Mucosa of stomach (tissue), 1 donor: Measurements from ENCODE around the gene UBE2I.

Experiments used
- H3K27me3 ChIP-seq: one replicate; pipeline ENCODE4 v1.7.0; 2013; ENCODE audit warnings: mild to moderate bottlenecking, low read length; ENCODE audit not compliant: control insufficient read depth, insufficient read depth
- H3K36me3 ChIP-seq: one replicate; pipeline ENCODE4 v1.7.0; 2013; ENCODE audit warnings: low read length; ENCODE audit not compliant: control insufficient read depth, insufficient read depth
- H3K4me1 ChIP-seq: one replicate; pipeline ENCODE4 v1.7.0; 2013; ENCODE audit warnings: mild to moderate bottlenecking, low read length; ENCODE audit not compliant: control insufficient read depth, insufficient read depth
- H3K4me3 ChIP-seq: one replicate; pipeline ENCODE4 v1.7.0; 2013; ENCODE audit warnings: low read length
- H3K9ac ChIP-seq: one replicate; pipeline ENCODE4 v1.7.0; 2013; ENCODE audit warnings: mild to moderate bottlenecking, low read length, moderate library complexity
- H3K9me3 ChIP-seq: one replicate; pipeline ENCODE4 v1.7.0; 2013; ENCODE audit warnings: mild to moderate bottlenecking, low read length, moderate library complexity; ENCODE audit not compliant: control insufficient read depth
- donor health status: Pancreatic carcinoma.

The UBE2I gene

DNA sequence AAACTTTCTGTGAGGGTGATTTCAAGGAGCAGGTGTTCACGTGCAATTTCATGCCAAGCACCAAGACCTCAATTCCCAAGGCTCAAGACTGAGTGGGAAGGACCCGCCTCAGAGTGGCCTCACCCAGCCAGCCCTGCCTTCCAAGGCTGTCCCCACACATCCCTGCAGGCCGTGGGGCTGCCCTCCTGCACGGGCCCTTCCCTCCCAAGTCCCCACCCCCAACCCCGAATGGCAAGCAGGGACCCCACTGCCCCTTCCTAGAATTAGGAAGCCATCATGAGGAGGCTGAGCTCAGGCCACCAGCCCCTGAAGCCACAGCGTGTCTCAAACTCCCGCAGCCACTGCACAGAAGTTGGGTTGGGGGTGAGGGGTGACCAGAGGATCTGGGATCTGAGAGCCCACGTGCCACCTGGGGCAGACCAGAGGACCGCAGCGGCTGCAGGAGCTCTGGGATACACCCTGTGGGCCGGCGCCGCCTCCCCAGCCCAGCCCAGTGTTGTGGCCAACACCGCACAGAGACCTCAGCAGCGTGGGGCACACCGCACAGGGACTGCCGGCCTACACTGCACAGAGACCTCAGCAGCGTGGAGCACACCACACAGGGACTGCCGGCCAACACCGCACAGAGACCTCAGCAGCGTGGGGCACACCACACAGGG is 63.0 kb downstream of the UBE2I start:
- Histone ChIP-seq H3K4me1 (no peaks in the 10 kb centered on the region), H3K27me3 (no peaks in the 10 kb centered on the region), H3K36me3 (no peaks in the 10 kb centered on the region), H3K4me3 (no peak overlapping the region), H3K9ac (no peak overlapping the region), H3K9me3 (no peaks in the 10 kb centered on the region)

DNA sequence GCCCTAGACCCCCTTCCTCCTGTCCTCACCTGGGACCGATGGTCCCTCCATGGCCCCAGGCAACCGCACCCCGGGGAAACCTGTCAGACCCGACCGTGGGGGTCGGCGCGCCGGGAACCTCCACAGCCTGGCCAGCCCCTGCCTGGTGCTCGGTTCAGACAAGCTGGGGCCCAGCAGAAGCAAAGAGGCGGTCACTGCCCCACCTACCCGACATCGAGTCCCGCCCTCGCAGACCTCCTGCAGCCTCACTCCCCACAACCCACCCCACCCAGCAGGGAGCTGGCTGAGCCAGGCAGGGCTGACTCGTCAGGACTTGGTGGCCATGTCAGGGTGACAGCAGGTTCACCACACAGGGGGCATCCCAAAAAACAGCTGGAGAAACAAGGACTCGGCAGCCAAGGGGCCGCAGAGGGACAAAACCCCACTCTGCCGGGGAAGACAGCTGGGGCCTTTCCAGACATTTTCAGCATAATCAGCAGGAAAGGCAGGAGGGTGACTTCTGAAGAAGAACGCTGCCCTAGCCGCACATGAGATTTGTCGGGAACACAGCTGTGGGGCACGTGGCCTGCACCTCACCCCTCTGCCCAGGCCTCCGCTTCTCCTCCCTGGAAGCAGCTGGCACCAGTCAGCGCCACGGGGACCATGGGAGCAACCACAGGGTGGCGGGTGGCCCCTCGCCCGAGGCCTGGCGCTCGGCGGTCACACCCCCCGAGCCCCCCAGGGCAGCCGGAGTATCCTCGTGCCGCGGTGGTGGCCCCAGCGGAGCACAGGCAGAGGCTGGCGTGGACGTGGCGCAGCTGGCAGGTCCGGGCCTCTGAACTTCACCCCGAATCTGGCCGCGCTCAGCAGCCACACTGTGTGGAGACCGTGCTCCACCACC is 65.2 kb downstream of the UBE2I start:
- Histone ChIP-seq H3K4me3 (no peak overlapping the region), H3K9me3 (no peaks in the 10 kb centered on the region), H3K36me3 (no peaks in the 10 kb centered on the region), H3K4me1 (peaks cover 11% of the 10 kb centered on the region), H3K9ac (no peak overlapping the region), H3K27me3 (no peaks in the 10 kb centered on the region)

DNA sequence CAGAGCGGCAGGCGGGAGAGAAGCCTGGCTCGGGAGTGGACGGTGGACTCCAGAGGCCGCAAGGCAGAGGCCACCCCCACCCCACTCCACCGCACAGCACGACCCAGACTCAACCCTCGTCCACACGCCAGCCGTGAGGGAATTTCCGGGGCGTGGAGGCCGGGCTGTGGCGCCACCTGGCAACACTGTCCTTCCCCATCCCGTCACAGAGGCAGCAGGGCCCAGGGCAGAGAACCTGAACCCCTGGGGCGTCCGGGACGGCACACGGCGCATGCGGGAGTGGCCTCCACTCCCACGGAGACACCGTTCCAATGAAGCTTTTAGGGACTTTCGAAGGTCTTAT is 65.8 kb downstream of the UBE2I start:
- no peaks in the 10 kb centered on the region for H3K36me3 ChIP-seq
- H3K9ac ChIP-seq, result no peak overlapping the region
- peaks cover 17% of the 10 kb centered on the region for H3K4me1 ChIP-seq
- no peaks in the 10 kb centered on the region for H3K27me3 ChIP-seq
- H3K4me3 ChIP-seq, result no peak overlapping the region
- no peaks in the 10 kb centered on the region for H3K9me3 ChIP-seq

DNA sequence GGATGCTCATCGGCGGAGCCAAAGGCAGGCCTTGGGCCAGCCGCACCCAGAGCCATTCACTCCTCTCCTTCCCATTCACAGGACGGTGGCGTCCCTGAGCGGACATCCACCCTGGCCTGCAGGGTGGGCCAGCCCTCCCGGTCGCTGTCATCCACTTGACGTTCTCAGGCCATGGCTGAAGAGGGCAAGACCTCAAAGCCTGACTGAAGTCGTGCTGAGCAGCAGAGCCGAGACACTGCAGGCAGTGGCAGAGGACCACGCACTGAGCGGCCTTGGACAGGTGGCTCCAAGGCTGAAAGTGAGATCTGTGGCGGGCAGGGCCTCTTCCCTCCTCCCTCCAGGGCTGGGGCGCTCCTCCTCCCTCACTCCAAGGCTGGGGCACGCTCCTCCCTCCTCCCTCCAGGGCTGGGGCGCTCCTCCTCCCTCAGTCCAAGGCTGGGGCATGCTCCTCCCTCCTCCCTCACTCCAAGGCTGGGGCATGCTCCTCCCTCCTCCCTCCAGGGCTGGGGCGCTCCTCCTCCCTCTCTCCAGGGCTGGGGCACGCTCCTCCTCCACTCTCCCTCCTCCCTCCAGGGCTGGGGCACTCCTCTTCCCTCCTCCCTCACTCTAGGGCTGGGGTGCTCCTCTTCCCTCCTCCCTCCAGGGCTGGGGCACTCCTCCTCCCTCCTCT is 66.4 kb downstream of the UBE2I start:
- no peaks in the 10 kb centered on the region for H3K36me3 ChIP-seq
- H3K9ac ChIP-seq, result no peak overlapping the region
- H3K9me3 ChIP-seq, result no peaks in the 10 kb centered on the region
- peaks cover 17% of the 10 kb centered on the region for H3K4me1 ChIP-seq
- H3K4me3 ChIP-seq, result no peak overlapping the region
- no peaks in the 10 kb centered on the region for H3K27me3 ChIP-seq
